CD4-positive, alpha-beta T cell treated with Interleukin-4 for 4 hours (primary cell): ENCODE data around the gene PAX3.

Experiments used
- DNase-seq: peaks from one replicate; pipeline ENCODE4 v3.0.0-alpha.2; 2020

The PAX3 gene

DNA sequence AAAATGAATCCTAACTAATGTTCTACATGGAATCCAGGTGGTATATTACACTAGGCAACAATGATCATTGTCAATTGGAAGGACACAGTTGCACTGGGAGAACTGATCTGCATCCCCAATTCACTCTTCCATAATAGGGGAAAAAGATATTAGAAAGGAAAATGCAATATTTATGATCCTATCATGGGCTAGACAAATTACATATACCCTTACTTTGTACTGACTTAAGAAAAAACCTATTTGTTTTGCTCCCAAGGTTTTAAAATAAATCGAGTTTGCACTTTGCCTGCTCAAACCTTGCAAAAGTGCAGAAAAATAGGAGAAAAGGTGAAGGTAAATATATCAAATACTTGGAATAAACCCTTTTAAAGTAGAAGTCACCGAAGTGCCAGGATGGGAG lies 11.0 kb upstream of the PAX3 start:
- DNase-seq = no peak

DNA sequence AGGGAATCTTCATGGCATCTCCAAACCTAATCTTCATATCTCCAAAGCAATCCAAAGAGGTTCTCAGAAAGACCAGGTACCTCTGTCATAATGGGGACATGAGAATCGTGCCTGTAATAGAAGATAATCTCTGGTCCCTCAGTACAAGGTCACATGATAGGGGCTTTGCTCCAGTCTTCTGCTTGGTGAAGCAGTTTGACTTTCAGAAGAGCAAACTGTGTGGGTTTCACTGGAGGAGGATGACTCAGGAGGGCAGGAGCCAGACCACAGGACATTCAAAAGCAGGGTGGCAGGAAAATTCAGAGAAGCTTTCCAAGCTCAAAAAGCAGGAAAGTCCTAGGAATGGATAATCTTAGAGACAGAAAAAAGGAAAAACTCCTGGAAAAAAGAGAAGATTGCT lies 10.6 kb upstream of the PAX3 start:
- no peak for DNase-seq

DNA sequence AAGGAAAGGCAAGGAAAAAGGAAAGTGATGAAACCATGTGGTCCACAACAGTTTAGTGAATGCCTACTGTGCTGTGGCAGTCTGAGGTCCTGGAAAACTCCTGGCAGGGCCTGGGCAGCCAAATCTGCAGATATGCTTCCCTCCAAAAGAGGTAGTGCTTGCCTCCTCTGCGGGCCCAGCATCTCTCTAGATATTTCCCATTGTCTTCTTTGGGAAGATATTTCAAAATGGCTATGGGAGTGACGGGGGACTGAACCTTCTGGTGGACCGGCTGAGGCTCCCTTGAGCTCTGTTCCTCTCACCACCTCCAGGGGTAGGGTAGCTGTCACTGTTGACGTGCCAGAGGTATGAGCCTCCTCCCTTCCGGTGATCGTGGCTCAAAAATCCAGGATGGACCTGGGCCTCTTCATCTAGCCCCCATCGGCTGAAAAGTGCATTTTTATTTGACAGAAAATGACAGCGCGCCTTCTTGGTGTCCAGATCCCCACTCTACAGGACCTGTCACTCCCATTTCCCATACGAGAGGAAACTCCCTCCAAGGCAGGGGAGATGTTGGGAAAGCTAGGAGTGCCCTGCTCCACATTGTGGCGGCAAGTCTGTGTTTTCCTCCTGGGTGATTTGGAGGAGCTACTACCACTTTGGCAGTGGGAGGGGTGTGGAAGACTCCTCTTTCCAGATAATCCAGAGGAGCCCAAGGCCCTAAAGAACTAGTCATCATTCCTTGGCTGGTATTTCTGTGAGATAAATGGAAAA lies 9.4 kb upstream of the PAX3 start:
- DNase-seq = no peak

DNA sequence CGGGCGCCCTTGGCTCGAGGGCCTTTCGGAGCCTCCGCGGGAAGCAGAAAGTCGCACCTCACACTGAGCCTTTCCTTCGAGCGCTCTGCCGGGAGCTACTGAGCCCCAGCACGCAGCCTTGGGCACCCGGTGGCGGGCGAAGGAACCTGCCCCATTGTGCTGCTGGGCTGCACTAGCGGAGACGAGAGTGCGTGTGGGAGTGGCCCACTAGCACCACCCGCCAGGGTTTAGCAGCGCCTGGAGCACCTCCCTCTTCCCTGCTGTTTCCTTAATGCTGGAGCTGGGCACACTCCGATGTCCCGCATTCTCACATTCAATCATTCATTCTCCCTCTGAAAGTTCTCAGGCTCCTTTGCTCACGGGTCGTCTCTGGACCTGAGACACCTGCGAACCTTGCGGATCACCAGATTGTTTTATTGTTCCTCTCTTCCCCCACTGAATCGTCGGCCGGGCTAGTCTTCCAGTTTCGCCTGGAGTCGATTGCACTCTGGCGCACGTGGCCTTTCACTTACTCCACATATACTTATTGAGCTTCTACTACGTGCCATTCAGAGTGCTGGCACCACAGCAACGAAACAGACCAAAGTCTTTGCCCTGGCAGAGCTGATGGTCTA lies 8.5 kb upstream of the PAX3 start:
- no peak for DNase-seq

DNA sequence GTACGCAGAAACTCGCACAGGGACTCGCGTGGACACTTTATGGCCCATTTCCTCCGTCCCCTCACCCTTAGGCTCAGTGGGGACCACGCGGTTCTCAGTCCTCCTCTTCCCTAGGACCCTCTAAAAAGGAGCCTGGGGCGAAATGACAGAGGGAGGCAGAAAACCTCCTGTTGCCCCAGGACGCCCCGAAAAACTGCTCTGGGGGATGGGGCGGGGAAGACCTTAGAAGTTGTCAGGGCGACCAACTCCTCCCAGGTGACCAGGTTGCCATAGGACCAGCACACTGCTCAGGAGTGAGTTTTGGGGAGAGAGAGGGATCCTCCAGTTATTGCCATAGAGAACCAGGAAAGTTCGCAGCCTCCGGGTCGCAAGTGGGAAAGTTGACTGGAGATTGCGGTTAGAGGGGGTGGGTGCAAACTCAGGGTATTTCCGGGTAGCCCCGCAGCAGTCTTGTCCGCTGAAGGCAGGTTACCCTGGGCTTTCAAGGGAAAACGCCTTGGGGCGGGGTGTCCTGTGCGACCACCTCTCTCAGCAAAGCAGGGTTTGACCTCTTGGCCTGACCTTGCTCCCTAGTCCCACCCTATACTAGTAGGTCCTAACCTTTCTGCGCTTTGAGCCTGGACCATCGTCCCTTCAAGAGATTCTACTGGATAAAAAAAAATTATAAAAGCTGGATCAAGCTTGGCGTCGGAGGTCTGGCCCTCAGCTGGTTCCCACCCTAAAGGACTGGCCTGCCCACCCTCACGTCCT lies 7.8 kb upstream of the PAX3 start:
- DNase-seq = no peak

DNA sequence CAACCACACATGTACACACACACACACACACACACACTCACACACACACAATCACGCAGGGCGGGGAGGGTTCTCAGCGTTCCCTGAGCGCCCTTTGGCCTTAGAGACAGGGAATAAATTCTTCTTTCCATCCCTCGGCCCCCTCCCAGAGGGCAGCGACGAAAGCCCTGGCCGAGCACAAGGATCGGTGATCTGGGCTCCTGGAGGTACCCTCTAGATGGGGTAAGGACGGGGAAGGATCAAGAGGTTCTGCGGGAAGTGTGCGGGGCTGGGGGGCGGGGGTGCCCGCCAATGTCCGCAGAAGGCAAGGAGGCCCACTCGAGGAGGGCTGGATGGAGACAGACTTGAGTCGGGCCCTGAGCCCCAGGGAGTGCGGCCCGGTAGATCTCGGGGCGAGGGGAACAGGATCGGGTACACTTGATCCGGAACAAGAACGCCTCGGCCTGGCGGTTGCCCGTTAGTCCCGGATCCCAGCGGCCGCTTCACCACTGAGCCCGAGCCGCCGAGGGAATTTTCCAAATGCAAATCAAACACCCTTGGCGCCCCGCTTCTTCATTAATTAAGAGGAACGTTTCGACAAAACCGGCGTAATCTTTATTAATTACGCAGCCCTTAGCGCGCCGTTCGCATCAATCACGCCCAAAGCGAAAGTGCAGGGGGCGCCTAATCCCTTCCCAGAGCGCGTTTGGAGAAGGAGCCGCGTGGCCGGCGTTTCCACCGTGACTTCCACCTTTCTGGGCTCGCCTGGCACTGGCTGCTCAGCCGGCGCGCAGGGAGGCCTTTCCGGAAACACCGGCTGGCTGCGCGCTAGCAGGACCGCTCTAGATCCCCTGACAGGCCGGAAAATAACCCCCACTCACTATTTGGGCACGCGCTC lies 7.0 kb upstream of the PAX3 start:
- DNase-seq = no peak

DNA sequence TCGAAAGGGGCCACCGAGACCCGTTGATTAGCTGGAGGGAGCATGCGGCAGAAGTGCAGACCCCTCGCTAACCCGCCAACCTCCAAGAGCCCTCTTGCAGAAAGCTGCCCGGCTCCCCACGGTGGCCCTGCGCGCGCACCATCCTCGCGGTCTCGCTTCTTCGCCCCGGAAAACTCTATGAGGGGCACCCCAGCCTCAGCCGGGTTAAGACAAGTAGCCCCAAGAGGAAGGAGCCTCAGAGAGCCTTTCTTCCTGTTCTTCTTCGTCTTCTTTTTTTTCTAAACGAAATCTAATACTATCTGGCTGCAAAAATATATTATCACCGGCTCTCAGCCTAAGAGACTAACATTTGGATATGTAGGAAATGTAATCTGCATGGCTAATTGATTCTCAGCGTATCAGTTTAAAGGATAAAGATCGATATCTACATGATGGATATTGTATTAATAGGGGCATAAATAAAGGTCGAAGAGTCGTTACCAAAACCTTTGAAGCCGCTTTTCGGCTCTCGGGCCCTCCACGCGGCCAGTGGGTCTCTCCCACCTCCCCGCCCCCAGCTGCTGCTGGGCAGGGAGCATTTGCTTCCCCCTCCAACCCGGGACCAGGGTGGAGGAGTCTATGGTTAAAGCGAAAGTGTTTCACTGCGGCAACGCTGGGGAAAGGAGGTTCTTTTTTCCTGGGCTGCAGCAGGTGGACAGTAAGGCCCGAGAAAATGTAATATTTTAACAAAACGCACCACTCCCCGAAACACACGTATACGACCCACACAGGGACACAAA lies 6.1 kb upstream of the PAX3 start:
- DNase-seq = no peak

DNA sequence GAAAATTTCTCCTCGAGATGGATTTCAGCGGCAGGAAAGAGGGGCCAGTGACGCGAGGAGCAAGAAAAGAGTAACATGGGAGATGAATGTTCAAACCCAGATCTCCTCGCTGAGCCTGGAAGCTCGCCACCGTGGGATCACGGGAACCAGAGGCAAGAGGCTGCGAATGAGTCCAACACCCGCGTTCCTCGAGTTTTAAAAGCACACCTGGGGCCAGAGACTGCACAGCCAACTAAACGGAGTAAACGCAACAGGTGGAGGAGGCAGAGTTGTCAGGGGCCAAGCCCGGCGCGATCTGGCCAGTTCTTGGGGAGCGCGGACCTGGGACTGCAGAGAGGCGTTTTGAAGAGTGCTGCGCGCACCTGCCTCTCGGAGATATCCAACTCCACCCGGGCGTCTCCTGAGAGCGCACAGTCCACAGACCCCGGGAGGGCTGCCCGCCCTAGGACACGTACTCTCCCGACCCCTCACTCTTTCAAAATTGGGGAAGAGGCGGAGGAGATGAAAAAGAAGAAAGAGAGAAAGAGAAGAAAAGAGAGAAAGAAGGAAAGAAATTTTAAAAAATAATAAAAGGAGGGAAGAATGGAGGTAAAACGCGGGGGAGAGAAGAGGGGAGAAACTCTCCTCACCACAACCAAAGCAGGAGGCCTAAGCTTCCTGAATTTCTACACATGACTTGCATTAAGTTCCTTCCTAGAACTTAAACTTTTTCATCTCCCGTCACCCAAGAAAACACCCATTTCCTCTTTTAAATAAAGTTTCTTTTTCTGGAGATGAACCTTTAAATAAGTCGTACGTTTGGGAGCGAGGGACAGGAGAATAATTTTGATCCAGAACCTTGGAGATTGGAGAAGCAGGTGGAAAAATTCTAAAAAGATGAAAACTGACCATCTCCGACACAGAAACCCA lies 5.3 kb upstream of the PAX3 start:
- no peak for DNase-seq

DNA sequence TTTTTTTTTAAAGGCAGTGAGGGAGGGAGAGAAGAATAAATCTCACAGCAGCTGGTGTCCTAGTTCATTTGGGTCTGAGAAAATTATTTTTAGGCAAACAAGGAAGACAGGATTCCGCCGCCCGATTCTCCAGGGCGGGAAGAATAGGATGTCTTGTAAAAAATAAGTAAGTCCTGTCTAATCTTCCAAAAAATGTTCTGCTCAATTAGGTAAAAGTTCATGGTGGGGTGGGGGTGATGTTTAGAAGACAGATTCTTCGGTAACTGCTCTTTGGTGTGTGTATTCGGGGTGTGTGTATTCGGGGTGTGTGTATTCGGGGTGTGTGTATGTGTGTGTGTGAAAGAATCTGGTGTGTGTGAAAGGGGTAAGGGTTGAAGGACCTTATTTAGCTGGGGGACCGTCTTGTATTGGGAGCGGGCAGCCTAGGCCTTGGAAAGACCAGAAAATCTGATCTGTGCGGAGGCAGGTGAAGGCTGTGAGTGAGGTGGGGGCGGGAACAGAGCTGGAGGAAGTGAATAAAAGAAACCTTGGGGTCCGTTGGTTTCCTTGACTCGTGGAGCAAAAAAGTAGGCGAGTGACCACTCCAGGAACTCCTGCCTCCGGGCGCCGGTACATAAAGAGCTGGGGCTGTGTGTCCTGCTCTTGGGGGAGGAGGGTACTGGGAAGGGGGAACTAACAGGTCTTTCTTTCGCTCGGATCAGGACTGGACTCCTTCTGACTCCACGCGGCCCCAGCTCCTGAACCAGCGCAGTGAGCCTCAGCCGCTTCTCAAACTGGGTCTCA lies 4.4 kb upstream of the PAX3 start:
- no peak for DNase-seq

DNA sequence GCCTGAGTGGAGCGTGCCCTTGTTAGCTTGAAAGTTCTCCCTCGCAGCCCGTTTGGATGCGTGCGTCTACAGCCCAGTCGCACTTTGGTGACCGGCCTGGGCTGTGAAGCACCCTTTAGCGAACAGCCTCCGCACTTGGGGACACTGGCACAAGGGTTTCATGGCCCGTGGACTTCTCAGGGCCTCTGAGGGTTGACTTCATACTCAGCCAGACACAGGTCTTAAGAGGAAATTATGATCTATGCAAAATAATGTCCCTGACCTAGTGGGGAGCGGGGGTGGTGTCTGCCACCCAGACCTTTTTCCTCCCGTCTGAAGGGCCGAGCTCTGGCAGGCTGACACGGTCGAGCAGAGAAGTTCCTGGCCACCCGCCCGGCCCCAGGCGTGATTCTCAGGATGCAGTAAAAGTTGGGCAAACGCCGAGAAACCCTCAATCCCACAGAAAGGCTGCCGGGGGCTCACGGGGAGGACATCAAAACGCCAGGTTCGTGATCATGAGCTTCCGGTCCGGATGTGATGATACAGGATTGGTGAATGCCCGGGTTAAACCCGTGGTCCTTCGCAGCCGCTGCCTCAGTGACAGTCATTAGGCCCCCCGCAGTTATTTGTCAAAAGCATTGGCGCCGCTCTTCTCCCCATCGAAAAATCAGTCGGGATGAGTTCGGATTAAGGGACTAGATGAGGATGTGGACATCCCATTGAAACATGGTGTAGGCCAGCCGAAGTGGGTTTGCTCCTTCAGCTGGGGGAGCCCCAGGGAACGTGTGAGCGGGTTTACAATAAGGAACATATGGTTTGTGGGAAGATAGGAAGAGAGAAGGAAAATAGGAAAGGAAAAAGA lies 3.6 kb upstream of the PAX3 start:
- no peak for DNase-seq

DNA sequence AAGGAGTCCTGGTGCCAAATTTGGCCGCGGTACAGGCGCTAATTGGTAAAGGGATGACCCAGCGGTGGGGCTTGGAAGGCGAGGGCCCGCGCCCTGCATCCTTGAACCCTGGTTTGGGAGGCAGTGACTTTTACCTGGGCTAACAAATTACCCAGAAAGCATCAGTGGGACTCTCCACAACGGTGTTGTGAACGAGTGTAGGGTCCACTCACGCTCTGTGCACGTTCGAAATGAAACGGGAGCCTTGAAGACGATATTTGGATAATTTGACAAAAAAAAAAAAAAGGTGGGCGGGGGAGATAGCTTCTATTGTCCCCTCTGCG lies 3.0 kb upstream of the PAX3 start:
- DNase-seq = no peak

DNA sequence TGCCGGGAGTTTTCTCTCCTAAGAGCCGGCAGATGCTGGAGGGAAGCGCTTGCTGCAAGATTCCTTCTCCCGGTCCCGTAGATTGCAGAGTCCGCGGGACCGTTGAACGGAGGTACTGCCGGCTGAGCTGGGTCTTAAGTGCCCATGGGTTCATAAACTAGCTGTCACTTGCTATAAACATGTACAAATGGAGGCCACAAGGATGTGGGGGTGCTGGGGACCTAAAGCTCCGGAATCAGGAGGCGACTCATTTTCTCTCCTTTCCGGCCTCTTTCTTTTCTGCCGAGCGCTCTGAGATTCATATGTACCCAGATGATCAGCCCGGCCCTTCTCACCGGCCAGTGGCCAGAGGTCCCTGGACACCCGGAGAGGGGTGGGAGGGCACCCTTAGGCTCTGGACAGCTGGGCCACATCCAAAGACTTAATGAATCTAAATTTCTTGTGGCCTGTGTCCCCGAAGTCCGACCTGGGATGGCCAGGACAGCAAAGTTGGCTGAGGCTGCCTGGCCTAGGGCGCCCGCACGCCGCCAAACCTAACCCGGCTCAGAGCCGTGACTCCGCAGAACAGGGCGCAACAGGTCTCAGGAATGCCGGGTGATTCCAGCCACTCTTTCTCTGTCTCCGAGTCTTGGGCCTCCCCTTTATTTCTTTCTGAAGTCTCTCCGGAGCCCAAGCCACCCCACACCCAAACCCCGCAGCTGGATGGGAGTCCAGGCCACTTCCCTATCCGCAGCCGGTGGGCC lies 2.4 kb upstream of the PAX3 start:
- DNase-seq = no peak

DNA sequence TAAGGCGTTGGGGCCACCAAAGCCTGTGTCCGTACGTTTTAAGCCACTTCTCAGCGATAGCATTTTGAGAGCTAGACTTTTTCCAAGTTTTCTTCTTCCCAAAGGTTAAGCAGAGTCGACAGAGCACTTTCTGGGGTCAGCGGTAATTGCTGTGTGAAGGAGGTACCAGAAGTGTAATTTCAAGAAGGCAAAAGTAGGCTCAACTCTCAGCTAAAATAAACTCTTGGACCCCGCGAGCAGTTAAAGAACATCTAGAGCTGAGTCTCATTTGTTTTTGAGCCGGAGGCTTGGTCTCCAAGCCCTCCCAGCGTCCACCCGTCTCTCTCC lies 1.9 kb upstream of the PAX3 start:
- no peak for DNase-seq

DNA sequence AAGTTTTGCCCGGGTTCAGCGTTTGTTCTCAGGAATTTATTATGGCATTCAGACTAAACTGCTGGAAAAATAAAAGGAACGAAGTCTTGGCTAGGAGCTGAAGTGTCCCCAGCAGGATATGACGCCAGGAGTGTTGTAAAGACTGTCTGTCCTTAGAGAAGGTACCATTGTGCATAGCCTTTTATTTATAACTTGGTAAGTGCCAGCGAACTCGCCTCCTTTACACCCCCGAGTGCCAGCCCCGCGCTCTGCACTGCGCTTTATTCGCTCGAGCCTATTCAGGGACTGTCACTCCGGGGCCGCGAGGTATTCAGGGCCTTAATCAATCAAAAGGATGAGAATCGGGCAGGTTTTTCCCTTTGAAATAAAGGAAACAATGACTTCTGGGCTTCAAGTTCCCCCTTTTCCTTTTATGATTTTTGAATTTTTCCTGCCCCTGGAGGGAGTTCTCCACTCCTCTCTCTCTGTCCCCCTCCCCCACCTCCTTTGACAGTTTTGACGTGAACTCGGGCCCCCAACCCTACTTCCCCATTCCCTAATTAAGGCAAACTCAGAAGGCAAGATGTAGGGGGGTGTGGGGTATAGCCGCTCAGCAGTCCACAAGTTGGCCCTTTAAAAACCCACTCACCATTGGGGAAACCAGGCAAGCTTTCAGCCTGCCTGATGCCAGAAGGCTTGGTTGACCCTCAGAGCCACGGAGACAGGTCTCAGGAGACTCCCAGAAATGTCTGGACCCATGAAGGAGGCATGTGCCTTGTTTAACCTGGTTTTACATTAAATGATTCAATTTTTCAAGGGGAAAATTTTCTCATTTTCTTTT lies 1.3 kb upstream of the PAX3 start:
- no peak for DNase-seq

DNA sequence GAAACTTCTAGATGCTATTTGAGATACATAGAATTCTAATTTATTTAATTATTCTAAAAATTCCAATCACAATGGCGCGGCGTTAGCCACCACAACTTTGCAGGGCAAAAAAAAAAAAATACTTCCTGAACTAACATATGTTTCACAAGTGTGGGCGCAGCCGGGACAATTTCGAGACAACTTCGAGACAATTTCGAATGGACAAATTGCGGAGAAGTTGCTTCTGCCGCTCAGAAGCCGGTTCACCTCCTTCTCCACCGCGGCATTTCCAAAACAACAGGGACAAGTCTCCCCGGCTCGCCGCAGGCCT lies 842 bp downstream of the PAX3 start:
- no peak for DNase-seq

DNA sequence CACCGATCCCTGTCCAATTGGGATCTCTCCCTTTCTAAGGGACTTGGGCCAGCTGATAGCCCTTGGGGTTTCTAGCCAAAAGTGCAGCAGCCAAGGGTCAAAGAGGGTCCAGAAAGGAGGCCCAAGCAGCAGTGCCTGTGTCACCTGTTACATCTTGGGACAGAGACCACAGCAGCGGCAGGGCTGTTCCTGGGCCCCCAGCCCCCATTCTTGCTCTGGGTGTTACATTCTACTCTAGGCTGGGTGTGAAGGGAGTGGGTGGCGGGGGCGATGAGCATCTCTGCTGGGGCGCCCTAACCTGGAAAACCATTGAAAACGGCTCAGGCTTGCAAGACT lies 1.2 kb downstream of the PAX3 start:
- DNase-seq = no peak

DNA sequence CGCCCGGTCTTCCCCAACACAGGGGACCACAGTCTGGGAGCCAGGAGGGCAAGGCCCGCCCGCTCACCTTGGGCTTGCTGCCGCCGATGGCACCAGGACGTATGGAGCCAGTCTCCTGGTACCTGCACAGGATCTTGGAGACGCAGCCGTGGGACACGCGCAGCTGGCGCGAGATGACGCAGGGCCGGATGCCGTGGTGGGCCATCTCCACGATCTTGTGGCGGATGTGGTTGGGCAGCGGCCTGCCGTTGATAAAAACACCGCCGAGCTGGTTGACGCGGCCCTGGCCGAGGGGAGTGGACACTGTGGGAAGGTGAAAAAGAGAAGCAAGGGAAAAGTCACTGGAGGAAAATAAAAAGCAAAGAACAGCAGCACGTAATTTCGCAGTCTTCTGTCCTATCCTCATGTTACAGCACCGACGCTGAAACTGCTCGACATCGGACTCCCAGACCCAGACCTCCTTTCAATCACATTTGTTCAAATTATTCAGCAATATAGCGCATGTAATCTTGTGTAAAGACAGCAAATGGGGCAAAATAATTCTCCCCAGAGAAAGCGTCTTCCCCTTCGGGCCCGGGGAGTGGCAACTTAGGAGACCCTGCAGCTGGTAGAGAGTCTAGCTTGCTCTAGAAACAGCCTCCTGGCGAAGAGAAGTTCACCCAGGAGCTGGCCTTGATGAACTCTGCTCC lies 1.7 kb downstream of the PAX3 start:
- DNase-seq = no peak

DNA sequence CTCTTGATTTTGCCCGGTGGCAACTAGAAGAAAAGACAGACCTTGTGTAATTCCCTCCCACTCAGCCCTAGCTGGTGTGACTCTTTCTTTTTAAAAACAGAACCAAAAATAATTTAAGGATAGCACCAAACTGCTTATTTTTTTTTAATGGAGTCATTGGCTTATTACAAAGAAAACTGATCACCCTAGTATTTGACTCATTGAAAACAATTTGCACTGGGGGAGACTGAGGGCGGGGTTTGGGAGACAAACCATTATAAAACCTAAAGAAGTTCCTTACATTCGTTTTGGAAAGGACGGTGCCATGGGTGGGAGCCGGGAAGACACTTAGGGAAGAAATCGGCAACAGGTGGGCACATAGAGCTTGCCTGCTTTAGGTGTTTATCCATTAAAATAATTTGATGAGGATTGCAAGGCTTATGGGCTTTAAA lies 2.5 kb downstream of the PAX3 start:
- no peak for DNase-seq
